ENCODE results near the gene ALX4. TPM values are rescaled to one million over a fixed set of nuclear protein-coding genes. Genes with fewer than 3 reads are reported as not detected.

The ALX4 gene
- total RNA-seq, 4 donors from 2014 or later: under 0.01 to 0.17 TPM; not detected in 2

DNA sequence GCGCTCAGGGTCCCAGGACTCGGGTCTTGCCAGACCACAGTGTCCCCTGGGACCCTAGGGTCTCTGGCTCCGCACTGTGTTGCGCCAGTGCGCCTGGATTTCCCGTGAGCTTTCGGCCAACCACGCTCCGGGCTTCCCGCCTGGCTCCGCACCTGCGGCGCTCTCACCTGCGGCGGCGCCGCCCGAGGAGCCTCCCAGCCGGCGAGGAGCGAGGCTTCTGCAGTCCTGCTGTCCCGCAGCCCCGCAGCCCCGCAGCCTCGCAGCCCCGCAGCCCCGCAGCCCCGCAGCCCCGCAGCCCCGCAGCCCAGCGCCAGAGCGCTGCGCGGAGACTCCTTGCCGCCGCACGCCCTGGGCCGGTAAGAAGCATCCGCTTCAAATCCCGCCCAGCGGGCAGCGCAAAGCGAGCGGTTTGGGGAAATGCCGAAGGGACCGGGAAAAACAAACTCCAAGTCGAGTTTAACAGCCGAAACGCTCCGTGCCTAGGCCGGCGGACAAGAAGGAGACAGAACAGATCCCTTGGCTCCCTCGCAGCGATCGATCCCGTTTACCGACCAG, 939 bp downstream of the ALX4 start:
- no peak for TF ChIP-seq CTCF (IDR thresholded peaks at IDR 0.05; ENCODE audit: low read depth)

DNA sequence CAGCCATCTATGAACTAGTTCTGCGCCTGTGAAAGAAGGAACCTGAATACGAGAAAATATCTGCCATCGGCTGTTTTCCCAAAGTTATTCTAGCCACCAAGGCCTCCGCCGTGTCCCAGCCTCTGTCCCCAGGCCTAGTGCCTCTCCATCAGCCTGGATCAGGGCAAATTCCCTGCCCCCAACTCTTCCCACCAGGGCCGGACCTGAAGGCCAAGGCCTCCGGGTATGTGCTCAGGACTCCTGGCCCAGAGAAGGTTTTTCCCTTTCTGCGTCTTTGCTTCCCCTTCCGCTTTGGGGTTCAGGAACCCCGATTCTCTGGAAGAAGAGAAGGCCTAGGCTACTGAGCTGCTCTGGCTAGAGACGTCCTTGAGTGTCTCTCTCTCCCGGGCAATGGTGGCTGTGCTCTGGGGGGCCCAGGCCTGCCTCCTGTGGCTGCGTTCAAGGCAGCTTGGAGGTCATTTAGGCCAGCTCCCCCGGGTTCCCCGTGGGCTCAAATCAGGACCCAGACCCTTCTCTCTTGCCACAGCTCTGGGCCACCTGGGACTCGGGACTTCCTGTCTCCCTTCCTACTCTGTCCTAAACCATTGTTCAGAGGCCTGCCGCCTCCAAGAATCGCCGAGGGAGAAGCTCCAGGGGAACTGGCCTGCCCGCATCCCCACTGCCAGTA, 1.6 kb downstream of the ALX4 start:
- TF ChIP-seq CTCF (IDR thresholded peaks at IDR 0.05; ENCODE audit: low read depth): no peak

GRCh38 chr11:44307340-44308099, 2.4 kb downstream of the ALX4 start:
- TF ChIP-seq CTCF (IDR thresholded peaks at IDR 0.05; ENCODE audit: low read depth): no peak

- no peak for TF ChIP-seq CTCF (IDR thresholded peaks at IDR 0.05; ENCODE audit: low read depth)
Observed at GRCh38 chr11:44306918-44307244, 3.1 kb downstream of the ALX4 start.

DNA sequence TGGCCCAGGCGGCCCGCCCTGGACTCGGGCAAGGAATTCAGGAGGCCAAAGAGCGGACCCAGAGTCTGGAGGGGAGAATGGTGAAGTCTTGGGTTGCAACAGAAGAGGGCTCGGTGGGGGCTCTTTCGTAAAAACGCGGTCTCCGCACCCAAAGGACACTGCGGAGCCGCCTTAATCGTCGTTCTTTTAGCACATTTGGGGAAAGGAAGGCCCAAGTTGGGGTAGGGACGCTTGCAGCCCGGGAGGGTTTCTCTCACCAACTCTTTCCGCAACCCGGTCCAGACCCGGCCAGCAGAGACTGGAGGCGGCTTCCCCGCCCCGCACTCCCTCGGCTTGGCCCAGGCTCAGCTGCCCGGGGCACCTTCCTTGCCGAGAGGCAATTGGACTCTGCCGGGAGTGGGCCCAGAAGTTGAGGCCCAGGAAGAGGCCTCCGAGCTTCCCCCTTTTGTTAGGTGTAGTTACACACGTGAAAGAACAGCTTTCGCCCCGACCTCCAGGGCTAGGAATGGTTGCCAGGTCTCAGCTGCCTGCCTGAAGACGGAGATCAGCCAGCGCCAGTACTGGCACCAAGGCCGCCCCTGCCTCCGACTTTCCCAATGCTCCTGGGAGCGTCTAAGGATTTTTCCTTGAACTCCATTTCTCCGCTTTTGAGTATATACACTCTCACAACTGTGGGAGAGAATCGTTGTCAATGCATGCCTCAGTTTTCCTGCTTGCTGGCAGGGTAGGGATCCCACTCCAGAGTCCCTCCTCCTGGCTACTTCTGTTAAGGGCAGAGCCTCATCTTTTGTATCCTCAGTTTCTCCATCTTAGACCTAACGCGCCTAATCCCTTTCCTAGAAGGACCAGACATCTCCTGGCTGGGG, 3.7 kb downstream of the ALX4 start:
- no peak for TF ChIP-seq CTCF (IDR thresholded peaks at IDR 0.05; ENCODE audit: low read depth)

- TF ChIP-seq CTCF (IDR thresholded peaks at IDR 0.05; ENCODE audit: low read depth): no peak
Observed at GRCh38 chr11:44305470-44306051, 4.4 kb downstream of the ALX4 start.
